ENCODE results near the gene ZSWIM1.
A peak's percentile ranks its signal among the peaks of the same experiment; 100 is the strongest.

ZSWIM1 gene

DNA sequence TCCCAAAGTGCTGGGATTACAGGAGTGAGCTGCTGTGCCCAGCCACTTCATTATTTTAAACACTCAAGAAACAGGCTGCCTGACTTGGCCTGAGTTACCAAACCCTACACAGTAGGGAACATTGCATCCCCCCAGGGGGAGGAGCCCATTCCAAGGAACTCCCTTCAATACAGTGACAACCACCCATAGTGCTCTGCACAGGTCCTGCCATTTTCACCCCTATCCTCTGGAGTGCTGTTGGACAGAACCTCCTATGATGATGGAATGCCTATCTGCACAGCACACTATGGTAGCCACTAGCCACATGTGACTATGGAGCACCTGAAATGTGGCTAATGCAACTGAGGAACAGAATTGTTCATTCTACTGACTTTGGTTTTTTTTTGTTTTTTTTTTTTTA, 35.6 kb upstream of the ZSWIM1 start:
- no peaks in the 10 kb centered on the region for H3K4me1 Mint-ChIP-seq (ENCODE audit: low read depth)
- DNase-seq (ENCODE audit: low spot score), result no peak
- H3K36me3 Mint-ChIP-seq (ENCODE audit: low read depth), result peaks cover 30% of the 10 kb centered on the region
- no peaks in the 10 kb centered on the region for H3K27me3 Mint-ChIP-seq (ENCODE audit: low read depth)
- H3K4me3 Mint-ChIP-seq, result no peak overlapping the region
- no peaks in the 10 kb centered on the region for H3K9me3 Mint-ChIP-seq
- no peak overlapping the region for H3K27ac Mint-ChIP-seq

DNA sequence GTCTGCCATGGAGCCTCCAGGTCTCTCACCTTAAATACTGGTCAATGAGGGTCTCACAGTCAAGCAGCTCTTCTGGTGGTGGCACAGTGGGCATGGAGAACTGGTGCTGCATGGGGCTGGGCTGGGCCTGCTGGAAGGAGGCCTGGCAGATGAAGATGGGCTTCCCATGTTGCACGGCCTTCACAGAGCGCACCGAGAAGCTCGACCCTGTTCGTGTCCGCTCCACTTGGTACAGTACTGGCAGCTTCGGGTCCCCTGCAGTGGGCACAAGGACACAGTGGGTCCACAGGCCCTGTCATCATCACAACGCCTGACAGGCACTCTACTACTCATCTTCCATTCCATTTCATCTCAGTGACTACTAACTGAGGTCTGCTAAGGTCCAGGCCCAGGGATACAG, 32.6 kb upstream of the ZSWIM1 start:
- Mint-ChIP-seq H3K27me3 (ENCODE audit: low read depth) (no peaks in the 10 kb centered on the region), H3K9me3 (no peaks in the 10 kb centered on the region), H3K4me3 (no peak overlapping the region), H3K36me3 (ENCODE audit: low read depth) (peaks cover 33% of the 10 kb centered on the region), H3K27ac (no peak overlapping the region), H3K4me1 (ENCODE audit: low read depth) (peaks cover 2% of the 10 kb centered on the region)
- no peak for DNase-seq (ENCODE audit: low spot score)

DNA sequence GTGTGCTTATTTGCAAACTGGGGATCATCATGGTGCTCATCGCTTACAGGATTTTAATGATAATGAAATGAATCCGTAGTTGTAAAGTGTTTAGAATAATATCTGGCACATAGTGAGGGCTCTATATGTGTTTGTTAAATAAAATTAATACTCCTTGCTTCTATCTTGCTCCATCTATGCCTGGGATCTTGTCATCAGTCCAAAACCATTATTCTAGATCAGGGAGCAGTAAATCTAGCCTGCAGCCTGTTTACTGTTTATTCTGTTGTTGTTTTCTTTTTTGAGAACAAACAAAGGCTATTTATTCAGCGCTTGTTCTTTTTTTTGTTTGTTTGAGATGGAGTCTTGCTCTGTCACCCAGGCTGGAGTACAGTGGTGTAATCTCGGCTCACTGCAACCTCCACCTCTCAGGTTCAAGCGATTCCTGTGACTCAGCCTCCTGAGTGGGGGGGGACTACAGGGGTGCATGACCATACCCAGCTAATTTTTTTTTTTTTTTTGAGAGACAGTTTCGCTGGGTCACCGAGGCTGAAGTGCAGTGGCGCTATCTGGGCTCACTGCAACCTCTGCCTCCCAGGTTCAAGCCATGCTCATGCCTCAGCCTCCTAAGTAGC, 32.0 kb upstream of the ZSWIM1 start:
- DNase-seq (ENCODE audit: low spot score), result no peak
- Mint-ChIP-seq H3K27me3 (ENCODE audit: low read depth) (no peaks in the 10 kb centered on the region), H3K36me3 (ENCODE audit: low read depth) (peaks cover 32% of the 10 kb centered on the region), H3K4me3 (no peak overlapping the region), H3K27ac (no peak overlapping the region), H3K4me1 (ENCODE audit: low read depth) (peaks cover 2% of the 10 kb centered on the region), H3K9me3 (no peaks in the 10 kb centered on the region)

DNA sequence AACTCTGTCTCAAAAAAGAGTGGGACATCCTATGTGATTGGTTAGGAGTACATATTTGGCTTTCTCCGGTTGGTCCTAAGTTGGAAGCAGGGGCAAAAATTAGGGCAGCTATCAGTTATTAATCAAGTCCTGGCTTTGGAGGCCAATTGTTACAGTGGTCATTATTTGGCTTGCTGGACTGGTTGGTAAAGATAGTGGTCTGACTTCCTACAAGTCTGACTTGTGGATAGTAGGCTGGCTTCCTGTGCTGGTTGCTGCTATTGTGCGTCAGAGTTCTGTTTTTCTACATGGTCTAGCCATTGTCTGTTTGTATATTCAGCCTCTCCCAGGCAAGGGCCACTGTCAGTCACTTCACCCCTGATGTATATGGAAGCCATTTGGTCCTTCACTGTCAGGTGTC, 30.8 kb upstream of the ZSWIM1 start:
- H3K4me3 Mint-ChIP-seq, result no peak overlapping the region
- no peak for DNase-seq (ENCODE audit: low spot score)
- no peak overlapping the region for H3K27ac Mint-ChIP-seq
- H3K27me3 Mint-ChIP-seq (ENCODE audit: low read depth), result no peaks in the 10 kb centered on the region
- H3K4me1 Mint-ChIP-seq (ENCODE audit: low read depth), result peaks cover 8% of the 10 kb centered on the region
- H3K9me3 Mint-ChIP-seq, result no peaks in the 10 kb centered on the region
- H3K36me3 Mint-ChIP-seq (ENCODE audit: low read depth), result peaks cover 28% of the 10 kb centered on the region

DNA sequence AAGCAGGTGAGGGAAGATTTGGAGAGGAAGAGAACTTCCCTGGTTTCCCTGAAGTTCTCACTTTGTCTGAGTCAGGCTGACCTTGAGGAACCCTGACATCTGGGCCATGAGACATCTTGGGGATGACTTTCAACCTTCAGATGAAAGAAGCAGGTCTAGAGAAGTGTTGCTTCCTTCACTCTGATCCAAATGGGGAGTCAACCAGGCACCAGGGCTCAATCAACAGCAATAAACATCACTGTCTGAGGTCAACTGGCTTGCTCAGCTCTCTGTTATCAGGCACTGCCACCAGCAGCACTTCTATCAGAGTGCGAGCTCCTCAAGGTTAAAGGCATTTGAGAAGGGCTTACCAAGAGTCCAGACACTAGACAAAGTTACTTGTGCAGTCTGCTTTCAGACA, 30.1 kb upstream of the ZSWIM1 start:
- Mint-ChIP-seq H3K4me1 (ENCODE audit: low read depth) (peaks cover 9% of the 10 kb centered on the region), H3K9me3 (no peaks in the 10 kb centered on the region), H3K36me3 (ENCODE audit: low read depth) (peaks cover 28% of the 10 kb centered on the region), H3K27ac (no peak overlapping the region), H3K4me3 (no peak overlapping the region), H3K27me3 (ENCODE audit: low read depth) (no peaks in the 10 kb centered on the region)
- no peak for DNase-seq (ENCODE audit: low spot score)

DNA sequence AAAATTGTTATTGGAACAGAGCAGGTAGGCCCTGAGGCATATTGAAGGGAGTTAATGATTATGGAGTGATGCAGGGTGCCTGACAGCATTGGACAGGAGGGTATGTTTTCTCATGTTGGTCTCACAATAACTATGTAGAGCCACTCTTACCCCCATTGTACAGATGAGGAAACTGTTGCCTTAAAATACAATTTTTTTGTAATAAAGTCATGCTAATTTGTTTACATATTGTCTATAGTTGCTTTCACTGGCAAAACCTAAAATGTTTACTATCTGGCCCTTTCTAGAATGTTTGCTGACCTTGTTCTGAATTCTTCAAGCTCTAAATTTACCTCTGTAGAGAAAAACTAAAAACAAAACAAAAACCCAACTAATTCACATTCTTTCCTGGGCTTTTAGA, 29.5 kb upstream of the ZSWIM1 start:
- H3K36me3 Mint-ChIP-seq (ENCODE audit: low read depth), result peaks cover 28% of the 10 kb centered on the region
- H3K27ac Mint-ChIP-seq, result no peak overlapping the region
- H3K9me3 Mint-ChIP-seq, result no peaks in the 10 kb centered on the region
- H3K27me3 Mint-ChIP-seq (ENCODE audit: low read depth), result no peaks in the 10 kb centered on the region
- peaks cover 10% of the 10 kb centered on the region for H3K4me1 Mint-ChIP-seq (ENCODE audit: low read depth)
- no peak for DNase-seq (ENCODE audit: low spot score)
- no peak overlapping the region for H3K4me3 Mint-ChIP-seq

DNA sequence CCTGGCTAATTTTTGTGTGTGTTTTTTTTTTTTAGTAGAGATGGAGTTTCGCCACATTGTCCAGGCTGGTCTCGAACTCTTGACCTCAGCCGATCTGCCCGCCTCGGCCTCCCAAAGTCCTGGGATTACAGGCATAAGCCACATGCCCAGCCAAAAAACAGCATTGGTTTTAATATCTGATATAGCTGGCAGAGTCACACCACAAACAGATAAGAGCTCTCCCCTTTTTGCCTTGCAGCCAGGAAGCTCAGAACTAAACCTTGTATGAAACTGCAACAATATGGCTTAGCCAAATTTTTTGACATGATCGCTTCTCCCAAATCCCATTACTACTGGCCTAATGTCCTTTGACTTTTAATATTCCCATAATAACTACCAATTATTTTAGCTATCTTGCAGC, 28.7 kb upstream of the ZSWIM1 start:
- Mint-ChIP-seq H3K27me3 (ENCODE audit: low read depth) (no peaks in the 10 kb centered on the region), H3K9me3 (no peaks in the 10 kb centered on the region), H3K27ac (no peak overlapping the region), H3K36me3 (ENCODE audit: low read depth) (peaks cover 28% of the 10 kb centered on the region), H3K4me3 (no peak overlapping the region), H3K4me1 (ENCODE audit: low read depth) (peaks cover 11% of the 10 kb centered on the region)
- DNase-seq (ENCODE audit: low spot score), result no peak

DNA sequence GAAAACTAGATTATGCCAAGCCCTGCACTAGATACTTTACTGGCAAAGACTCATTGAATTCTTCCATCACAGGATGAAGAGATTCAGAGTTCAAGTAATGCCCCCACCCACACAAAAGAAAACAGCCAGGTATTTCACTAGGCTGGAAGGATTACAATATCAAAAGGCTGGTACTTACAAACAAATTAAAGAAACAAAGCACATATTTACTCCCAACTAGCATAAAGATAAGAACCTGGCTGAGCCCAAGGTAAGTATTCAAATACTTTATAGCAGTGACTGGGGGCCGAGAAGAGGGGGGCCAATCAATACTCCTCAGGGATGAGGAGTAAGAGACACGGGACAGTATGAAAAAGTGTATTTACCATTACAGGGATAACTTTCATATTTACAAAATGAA, 27.5 kb upstream of the ZSWIM1 start:
- H3K9me3 Mint-ChIP-seq, result no peaks in the 10 kb centered on the region
- H3K27ac Mint-ChIP-seq, result no peak overlapping the region
- no peaks in the 10 kb centered on the region for H3K27me3 Mint-ChIP-seq (ENCODE audit: low read depth)
- peaks cover 28% of the 10 kb centered on the region for H3K36me3 Mint-ChIP-seq (ENCODE audit: low read depth)
- H3K4me3 Mint-ChIP-seq, result no peak overlapping the region
- DNase-seq (ENCODE audit: low spot score), result no peak
- peaks cover 21% of the 10 kb centered on the region for H3K4me1 Mint-ChIP-seq (ENCODE audit: low read depth)

DNA sequence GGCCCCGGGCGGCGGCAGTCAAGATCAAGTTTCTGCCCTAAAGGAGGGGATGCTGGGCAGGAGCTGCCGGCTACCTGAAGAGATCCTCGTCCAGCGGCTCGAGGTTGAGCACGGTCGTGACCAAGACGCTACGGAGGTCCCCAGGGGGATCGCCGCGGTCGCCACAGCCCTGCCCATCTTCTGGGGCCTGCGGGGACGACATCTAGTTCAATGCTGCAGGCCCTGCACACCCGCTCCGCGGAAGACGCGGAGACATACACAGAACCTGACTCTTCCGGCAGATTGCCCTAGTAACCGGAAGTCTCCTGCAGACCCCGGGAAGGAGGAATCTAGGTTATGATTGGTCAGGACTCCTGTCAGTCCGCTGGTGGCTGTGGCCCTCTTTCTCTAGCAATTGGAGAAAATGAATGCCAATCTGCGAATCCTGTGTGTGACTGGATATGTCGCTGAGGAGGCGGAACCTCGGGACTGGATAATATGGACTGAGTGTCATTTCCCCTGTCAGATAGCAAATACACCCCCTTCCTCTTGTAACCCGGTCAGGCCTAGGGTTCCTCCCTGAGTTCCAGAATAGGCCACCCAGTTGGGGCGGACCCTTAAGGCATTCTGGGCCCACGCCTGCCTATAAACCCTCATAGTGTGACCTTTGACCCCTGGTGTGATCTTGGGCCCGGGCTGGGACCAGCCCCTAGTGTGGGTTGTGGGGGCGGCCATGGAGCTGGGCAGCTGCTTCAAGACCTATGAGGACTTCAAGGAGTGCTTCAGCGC, 23.7 kb upstream of the ZSWIM1 start, which contains the start of the genes ACOT8 and ZSWIM3:
TSS of gene ACOT8 (minus strand) at position 279 of the 768 bp plus-strand sequence. CDS start at position 202, 77 bp downstream.
TSS of gene ZSWIM3 (plus strand) at position 501 of the 768 bp plus-strand sequence. CDS start at position 713, 212 bp downstream.
- Mint-ChIP-seq H3K27me3 (ENCODE audit: low read depth) (no peaks in the 10 kb centered on the region), H3K36me3 (ENCODE audit: low read depth) (peaks cover 11% of the 10 kb centered on the region), H3K9me3 (no peaks in the 10 kb centered on the region), H3K4me3 (peak within 1 kb of the TSS; percentile 98), H3K4me1 (ENCODE audit: low read depth) (peaks cover 37% of the 10 kb centered on the region), H3K27ac (peak within 1 kb of the TSS; percentile 99)
- peak; percentile 95 for DNase-seq (ENCODE audit: low spot score)

DNA sequence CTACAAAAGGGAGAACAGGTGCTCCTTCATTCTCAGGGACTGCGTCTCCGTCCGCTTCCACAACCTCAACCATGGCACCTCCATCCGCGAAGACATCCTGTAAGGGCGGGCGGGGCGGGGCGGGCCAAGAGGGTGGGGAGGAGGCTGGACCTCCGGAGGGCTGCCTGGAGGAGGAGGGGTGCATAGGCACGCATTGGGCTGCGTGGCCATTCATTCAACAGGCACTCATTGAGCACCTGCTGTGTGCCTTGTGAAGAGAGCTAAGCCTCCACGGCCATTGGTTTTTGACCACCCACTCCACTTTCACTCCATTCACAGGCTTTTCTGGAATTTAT, 23.2 kb upstream of the ZSWIM1 start:
- Mint-ChIP-seq H3K4me1 (ENCODE audit: low read depth) (peaks cover 36% of the 10 kb centered on the region), H3K4me3 (peak overlapping the region; percentile 98), H3K27ac (peak overlapping the region; percentile 99), H3K9me3 (no peaks in the 10 kb centered on the region), H3K27me3 (ENCODE audit: low read depth) (no peaks in the 10 kb centered on the region), H3K36me3 (ENCODE audit: low read depth) (peaks cover 9% of the 10 kb centered on the region)
- no peak for DNase-seq (ENCODE audit: low spot score)

DNA sequence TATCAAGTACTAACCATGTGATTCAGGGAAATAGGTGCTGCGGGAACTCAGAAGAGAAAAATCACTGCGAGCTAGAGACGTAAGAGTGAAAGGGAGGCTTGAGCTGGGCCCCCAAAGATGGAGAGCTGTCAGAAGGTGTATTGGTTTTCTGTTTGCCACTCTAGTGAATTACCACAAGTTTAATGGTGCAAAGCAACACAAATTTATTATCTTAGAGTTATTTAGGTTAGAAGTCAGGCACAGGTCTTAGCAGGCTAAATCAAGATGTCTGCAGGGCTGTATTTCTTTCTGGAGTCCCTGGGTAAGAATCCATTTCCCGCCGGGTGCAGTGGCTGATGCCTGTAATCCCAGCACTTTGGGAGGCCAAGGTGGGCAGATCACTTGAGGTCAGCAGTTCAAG, 21.1 kb upstream of the ZSWIM1 start:
- peaks cover 4% of the 10 kb centered on the region for H3K36me3 Mint-ChIP-seq (ENCODE audit: low read depth)
- no peak overlapping the region for H3K4me3 Mint-ChIP-seq
- no peaks in the 10 kb centered on the region for H3K9me3 Mint-ChIP-seq
- DNase-seq (ENCODE audit: low spot score), result no peak
- H3K4me1 Mint-ChIP-seq (ENCODE audit: low read depth), result peaks cover 33% of the 10 kb centered on the region
- no peak overlapping the region for H3K27ac Mint-ChIP-seq
- no peaks in the 10 kb centered on the region for H3K27me3 Mint-ChIP-seq (ENCODE audit: low read depth)

DNA sequence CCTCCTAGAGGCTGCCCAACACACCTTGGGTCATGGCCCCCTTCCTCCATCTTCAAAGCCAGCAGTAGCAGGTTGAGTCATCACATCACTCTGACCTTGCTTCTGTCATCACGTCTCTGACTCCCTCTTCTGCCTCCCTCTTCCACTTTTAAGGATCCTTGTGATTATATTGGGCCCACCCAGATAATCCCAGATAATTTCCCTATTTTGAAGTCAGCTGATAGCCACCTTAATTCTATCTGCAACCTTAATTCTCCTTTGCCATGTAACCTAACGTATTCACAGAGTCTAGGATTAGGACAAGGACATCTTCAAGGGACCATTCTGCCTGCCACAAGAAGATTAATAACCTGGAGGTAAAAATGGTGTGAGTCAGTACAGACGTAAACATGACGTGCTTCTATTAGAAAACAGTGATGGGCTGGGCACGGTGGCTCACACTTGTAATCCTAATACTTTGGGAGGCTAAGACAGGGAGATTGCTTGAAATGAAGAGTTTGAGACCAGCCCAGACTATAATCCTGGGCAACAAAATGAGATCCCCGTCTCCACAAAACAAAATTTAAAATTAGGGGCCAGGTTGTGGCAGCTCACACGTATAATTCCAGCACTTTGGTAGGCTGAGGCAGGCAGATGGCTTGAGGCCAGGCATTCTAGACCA, 20.3 kb upstream of the ZSWIM1 start:
- Mint-ChIP-seq H3K27me3 (ENCODE audit: low read depth) (no peaks in the 10 kb centered on the region), H3K4me1 (ENCODE audit: low read depth) (peaks cover 29% of the 10 kb centered on the region), H3K9me3 (no peaks in the 10 kb centered on the region), H3K36me3 (ENCODE audit: low read depth) (peaks cover 4% of the 10 kb centered on the region), H3K27ac (no peak overlapping the region), H3K4me3 (no peak overlapping the region)
- no peak for DNase-seq (ENCODE audit: low spot score)

DNA sequence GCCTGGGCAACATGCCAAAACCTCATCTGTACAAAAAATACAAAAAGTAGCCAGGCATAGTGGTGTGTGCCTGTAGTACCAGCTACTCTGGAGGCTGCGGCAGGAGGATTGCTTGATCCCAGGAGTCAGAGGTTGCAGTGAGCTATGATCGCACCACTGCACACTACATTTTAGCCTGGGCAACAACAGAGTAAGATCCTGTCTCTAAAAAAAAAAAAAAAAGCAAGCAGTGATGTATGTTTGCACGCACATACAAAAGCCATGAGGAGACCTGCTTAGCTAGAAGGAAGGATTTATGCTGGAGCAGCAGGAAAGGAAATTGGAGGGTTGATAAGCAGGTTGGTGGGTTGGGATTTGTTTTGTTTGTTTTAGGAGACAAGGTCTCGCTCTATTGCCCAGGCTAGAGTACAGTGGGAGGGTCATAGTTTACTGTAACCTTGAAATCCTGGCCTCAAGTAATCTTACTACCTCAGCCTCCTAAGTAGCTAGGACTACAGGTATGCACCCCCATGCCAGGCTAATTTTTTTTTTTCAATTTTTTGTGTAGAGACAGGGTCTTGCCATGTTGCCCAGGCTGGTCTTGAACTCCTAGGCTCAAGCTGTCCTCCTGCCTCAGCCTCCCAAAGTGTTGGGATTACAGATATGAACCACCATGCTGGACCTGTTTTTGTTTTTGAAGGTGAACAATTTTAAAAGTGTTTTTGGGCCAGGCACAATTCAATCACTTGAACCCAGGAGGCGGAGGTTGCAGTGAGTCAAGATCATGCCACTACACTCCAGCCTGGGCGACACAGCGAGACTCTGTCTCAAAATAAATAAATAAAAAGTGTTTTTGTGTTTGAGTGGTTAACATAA, 19.6 kb upstream of the ZSWIM1 start:
- peaks cover 4% of the 10 kb centered on the region for H3K36me3 Mint-ChIP-seq (ENCODE audit: low read depth)

More for the DNA sequence above, 19.6 kb upstream of the ZSWIM1 start:
- DNase-seq (ENCODE audit: low spot score), result no peak
- Mint-ChIP-seq H3K4me1 (ENCODE audit: low read depth) (peaks cover 29% of the 10 kb centered on the region), H3K27ac (no peak overlapping the region), H3K9me3 (no peaks in the 10 kb centered on the region), H3K4me3 (no peak overlapping the region), H3K27me3 (ENCODE audit: low read depth) (no peaks in the 10 kb centered on the region)
